GM23338 (cell line): ENCODE data around the gene RAP1GDS1.

ENCODE experiments used
- CTCF ChIP-seq, 2 experiments: fragments of 200-600 bp in 1 of 2; sonication (generic) in 1 of 2; conservative IDR thresholded peaks; 2 replicates each; pipeline versions ENCODE4 v1.5.1 to v1.6.1; 2016 to 2017; ENCODE audit warnings: antibody characterized with exemption in 2 of 2, low read depth in 2 of 2, mild to moderate bottlenecking in 2 of 2, moderate library complexity in 1 of 2
- EZH2 ChIP-seq: fragments of 200-600 bp; sonication (generic); IDR thresholded peaks from one replicate; pipeline ENCODE4 v1.8.0; 2017; ENCODE audit warnings: antibody characterized with exemption, mild to moderate bottlenecking, low read depth; ENCODE audit not compliant: unreplicated experiment
- POLR2AphosphoS5 ChIP-seq: IDR thresholded peaks from 2 replicates; pipeline ENCODE4 v1.6.1; 2016; ENCODE audit warnings: antibody characterized with exemption, low read depth
- REST ChIP-seq: IDR thresholded peaks from one replicate; pipeline ENCODE4 v1.6.1; 2018; ENCODE audit warnings: antibody characterized with exemption; ENCODE audit not compliant: unreplicated experiment

DNA sequence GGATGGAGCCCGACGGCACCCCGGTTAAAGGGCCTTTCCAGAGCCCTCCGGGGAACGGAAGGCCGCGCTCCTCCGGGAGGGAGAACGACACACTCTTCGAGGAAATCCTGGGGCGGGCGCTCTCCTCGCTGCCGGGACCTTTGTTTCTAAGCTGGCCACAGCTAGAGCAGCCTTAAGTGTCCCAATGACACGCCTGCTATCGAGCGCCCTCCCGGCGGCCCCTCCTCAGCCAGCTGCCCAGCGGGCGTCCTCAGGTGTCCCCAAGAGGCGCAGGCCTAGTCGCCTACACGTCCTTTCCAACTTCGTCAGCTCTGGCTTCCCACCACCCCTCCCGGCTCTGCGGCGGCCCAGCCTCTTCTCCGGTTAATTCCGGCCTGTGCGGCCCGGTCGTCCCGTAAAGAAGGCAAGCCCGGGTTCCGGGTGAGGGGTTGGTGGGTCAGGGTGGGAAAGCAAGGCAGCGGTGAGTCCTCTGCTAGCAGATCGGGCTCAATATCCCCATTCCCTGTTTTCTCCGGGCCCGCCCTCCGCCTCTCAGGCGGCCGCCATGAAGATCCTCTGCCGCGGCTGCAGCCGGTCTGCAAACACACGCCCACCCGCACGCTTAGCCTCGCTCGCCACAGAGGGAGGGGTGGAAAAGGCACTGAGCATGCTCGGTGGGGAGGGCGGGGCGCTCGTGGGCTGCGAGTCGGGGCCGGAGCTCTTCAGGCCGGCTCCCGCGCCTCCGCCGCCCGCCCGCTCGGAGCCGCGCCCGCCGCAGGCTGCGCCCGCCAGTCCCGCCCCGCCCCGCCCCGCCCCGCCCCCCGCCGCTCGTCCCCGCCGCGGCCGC is at the start of gene RAP1GDS1:
- no peak for TF ChIP-seq CTCF (conservative IDR thresholded peaks at IDR 0.05; ENCODE audit: low read depth in 2 of 2)
- no peak for TF ChIP-seq EZH2
- peak; percentile 88 for TF ChIP-seq POLR2AphosphoS5
- TF ChIP-seq REST, result no peak
